GM23338 (cell line): ENCODE results near the gene SCN11A.

ENCODE experiments used
- EZH2 ChIP-seq: fragments of 200-600 bp; sonication (generic); IDR thresholded peaks from one replicate; pipeline ENCODE4 v1.8.0; 2017; ENCODE audit warnings: antibody characterized with exemption, mild to moderate bottlenecking, low read depth; ENCODE audit not compliant: unreplicated experiment
- EZH2phosphoT487 ChIP-seq: fragments of 200-600 bp; sonication (generic); IDR thresholded peaks from one replicate; pipeline ENCODE4 v1.8.1; 2018; ENCODE audit warnings: antibody characterized with exemption; ENCODE audit not compliant: unreplicated experiment
- JUNB ChIP-seq: IDR thresholded peaks from one replicate; pipeline ENCODE4 v1.6.1; 2016; ENCODE audit warnings: antibody characterized with exemption; ENCODE audit not compliant: unreplicated experiment
- POLR2AphosphoS5 ChIP-seq: IDR thresholded peaks from 2 replicates; pipeline ENCODE4 v1.6.1; 2016; ENCODE audit warnings: antibody characterized with exemption, low read depth
- ZNF114 ChIP-seq: fragments of 250-450 bp; sonication (Bioruptor Pico); IDR thresholded peaks from 2 replicates; pipeline ENCODE4 v1.5.0; 2020; ENCODE audit warnings: mild to moderate bottlenecking, moderate library complexity
- ZNF331 ChIP-seq: fragments of 250-450 bp; sonication (Bioruptor Pico); IDR thresholded peaks from 2 replicates; pipeline ENCODE4 v1.5.0; 2020; ENCODE audit warnings: low read depth, mild to moderate bottlenecking, moderate library complexity
- TF ChIP-seq, protein P1 (sequence below), 2 experiments: fragments of 200-600 bp in 1 of 2; sonication (generic) in 1 of 2; conservative IDR thresholded peaks; 2 replicates each; pipeline versions ENCODE4 v1.5.1 to v1.6.1; 2016 to 2017; ENCODE audit warnings: antibody characterized with exemption in 2 of 2, low read depth in 2 of 2, mild to moderate bottlenecking in 2 of 2, moderate library complexity in 1 of 2
- TF ChIP-seq, protein P2 (sequence below): IDR thresholded peaks from one replicate; pipeline ENCODE4 v1.6.1; 2018; ENCODE audit warnings: antibody characterized with exemption; ENCODE audit not compliant: unreplicated experiment
- TF ChIP-seq, protein P3 (sequence below): IDR thresholded peaks from 2 replicates; pipeline ENCODE4 v1.6.1; 2016; ENCODE audit warnings: antibody characterized with exemption

DNA sequence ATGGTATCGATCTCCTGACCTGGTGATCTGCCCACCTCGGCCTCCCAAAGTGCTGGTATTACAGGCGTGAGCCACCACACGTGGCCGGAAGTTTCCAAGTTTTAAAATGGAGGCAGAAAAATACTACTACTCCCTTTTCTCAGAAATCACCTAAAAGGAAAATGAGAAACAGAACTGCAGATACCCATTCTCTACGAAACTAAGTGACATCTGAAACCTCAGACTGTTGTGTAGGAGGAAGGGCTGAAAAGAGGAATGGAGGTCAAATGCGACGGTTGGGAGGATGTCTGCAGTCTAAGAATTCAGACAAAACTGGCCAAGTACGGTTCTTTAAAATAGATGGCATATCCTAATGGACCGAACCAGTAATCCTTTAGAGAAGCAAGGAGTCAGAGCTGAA, 24.2 kb upstream of the SCN11A start:
- TF ChIP-seq, protein P1, sequence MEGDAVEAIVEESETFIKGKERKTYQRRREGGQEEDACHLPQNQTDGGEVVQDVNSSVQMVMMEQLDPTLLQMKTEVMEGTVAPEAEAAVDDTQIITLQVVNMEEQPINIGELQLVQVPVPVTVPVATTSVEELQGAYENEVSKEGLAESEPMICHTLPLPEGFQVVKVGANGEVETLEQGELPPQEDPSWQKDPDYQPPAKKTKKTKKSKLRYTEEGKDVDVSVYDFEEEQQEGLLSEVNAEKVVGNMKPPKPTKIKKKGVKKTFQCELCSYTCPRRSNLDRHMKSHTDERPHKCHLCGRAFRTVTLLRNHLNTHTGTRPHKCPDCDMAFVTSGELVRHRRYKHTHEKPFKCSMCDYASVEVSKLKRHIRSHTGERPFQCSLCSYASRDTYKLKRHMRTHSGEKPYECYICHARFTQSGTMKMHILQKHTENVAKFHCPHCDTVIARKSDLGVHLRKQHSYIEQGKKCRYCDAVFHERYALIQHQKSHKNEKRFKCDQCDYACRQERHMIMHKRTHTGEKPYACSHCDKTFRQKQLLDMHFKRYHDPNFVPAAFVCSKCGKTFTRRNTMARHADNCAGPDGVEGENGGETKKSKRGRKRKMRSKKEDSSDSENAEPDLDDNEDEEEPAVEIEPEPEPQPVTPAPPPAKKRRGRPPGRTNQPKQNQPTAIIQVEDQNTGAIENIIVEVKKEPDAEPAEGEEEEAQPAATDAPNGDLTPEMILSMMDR (conservative IDR thresholded peaks at IDR 0.05; ENCODE audit: low read depth in 2 of 2) = no peak
- TF ChIP-seq EZH2phosphoT487 (no peak), EZH2 (no peak), POLR2AphosphoS5 (no peak), JUNB (no peak), ZNF114 (CRISPR knock-in tag) (no peak), ZNF331 (no peak)
- TF ChIP-seq, protein P2, sequence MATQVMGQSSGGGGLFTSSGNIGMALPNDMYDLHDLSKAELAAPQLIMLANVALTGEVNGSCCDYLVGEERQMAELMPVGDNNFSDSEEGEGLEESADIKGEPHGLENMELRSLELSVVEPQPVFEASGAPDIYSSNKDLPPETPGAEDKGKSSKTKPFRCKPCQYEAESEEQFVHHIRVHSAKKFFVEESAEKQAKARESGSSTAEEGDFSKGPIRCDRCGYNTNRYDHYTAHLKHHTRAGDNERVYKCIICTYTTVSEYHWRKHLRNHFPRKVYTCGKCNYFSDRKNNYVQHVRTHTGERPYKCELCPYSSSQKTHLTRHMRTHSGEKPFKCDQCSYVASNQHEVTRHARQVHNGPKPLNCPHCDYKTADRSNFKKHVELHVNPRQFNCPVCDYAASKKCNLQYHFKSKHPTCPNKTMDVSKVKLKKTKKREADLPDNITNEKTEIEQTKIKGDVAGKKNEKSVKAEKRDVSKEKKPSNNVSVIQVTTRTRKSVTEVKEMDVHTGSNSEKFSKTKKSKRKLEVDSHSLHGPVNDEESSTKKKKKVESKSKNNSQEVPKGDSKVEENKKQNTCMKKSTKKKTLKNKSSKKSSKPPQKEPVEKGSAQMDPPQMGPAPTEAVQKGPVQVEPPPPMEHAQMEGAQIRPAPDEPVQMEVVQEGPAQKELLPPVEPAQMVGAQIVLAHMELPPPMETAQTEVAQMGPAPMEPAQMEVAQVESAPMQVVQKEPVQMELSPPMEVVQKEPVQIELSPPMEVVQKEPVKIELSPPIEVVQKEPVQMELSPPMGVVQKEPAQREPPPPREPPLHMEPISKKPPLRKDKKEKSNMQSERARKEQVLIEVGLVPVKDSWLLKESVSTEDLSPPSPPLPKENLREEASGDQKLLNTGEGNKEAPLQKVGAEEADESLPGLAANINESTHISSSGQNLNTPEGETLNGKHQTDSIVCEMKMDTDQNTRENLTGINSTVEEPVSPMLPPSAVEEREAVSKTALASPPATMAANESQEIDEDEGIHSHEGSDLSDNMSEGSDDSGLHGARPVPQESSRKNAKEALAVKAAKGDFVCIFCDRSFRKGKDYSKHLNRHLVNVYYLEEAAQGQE = no peak
- TF ChIP-seq, protein P3, sequence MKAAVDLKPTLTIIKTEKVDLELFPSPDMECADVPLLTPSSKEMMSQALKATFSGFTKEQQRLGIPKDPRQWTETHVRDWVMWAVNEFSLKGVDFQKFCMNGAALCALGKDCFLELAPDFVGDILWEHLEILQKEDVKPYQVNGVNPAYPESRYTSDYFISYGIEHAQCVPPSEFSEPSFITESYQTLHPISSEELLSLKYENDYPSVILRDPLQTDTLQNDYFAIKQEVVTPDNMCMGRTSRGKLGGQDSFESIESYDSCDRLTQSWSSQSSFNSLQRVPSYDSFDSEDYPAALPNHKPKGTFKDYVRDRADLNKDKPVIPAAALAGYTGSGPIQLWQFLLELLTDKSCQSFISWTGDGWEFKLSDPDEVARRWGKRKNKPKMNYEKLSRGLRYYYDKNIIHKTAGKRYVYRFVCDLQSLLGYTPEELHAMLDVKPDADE = no peak
